GM12875 (cell line): ENCODE results near the gene SYNE2.

Experiments
- H3K4me3 ChIP-seq: one replicate; pipeline ENCODE4 v1.5.1; 2011; ENCODE audit warnings: low read depth, low read length, control low read depth
- CTCF ChIP-seq: IDR thresholded peaks from 2 replicates; pipeline ENCODE4 v1.5.1; 2011; ENCODE audit warnings: low read depth, mild to moderate bottlenecking, control low read depth, inconsistent platforms, low read length, moderate library complexity, borderline replicate concordance; ENCODE audit not compliant: insufficient read depth

SYNE2 gene

GRCh38 chr14:64185184-64185583 lies 332.4 kb downstream of the SYNE2 start:
- no peak overlapping the region for H3K4me3 ChIP-seq
- TF ChIP-seq CTCF: no peak

GRCh38 chr14:64186231-64187129 lies 333.7 kb downstream of the SYNE2 start:
- H3K4me3 ChIP-seq: no peak overlapping the region
- no peak for TF ChIP-seq CTCF

- TF ChIP-seq CTCF: no peak
- no peak overlapping the region for H3K4me3 ChIP-seq
Observed at GRCh38 chr14:64187331-64187730, 334.5 kb downstream of the SYNE2 start.

GRCh38 chr14:64190974-64191502 lies 338.2 kb downstream of the SYNE2 start:
- TF ChIP-seq CTCF: no peak
- H3K4me3 ChIP-seq: no peak overlapping the region

- TF ChIP-seq CTCF: no peak
- no peak overlapping the region for H3K4me3 ChIP-seq
Observed at GRCh38 chr14:64191756-64192155, 339.0 kb downstream of the SYNE2 start.

GRCh38 chr14:64193821-64194220 lies 341.0 kb downstream of the SYNE2 start:
- H3K4me3 ChIP-seq: no peak overlapping the region
- no peak for TF ChIP-seq CTCF

GRCh38 chr14:64194404-64194803 lies 341.6 kb downstream of the SYNE2 start:
- TF ChIP-seq CTCF: no peak
- no peak overlapping the region for H3K4me3 ChIP-seq
